Spinal cord (tissue), 10 donors: ENCODE data around the gene CSNK1A1L. TPM values are rescaled to one million over a fixed set of nuclear protein-coding genes. Genes with fewer than 3 reads are reported as not detected.
"Not testable (repeated sequence)": the region's sequence is repeated elsewhere in the genome, so short reads cannot be mapped to it uniquely, and the experiment has no call there.

Source experiments
- DNase-seq, 6 donors: peaks; one replicate each; pipeline versions ENCODE4 v3.0.0 to v3.0.0-alpha.2; 2013 to 2015; ENCODE audit warnings: low spot score in 6 of 6, low read depth in 4 of 6
- H3K27ac ChIP-seq: one replicate; pipeline ENCODE4 v1.5.1; 2013; ENCODE audit warnings: low read depth, low read length, control low read depth
- H3K27me3 ChIP-seq: one replicate; pipeline ENCODE4 v1.6.1; 2013; ENCODE audit warnings: low read length; ENCODE audit not compliant: control insufficient read depth, insufficient read depth
- H3K36me3 ChIP-seq: one replicate; pipeline ENCODE4 v1.6.1; 2013; ENCODE audit warnings: low read length; ENCODE audit not compliant: control insufficient read depth, insufficient read depth
- H3K4me1 ChIP-seq: one replicate; pipeline ENCODE4 v1.6.1; 2013; ENCODE audit warnings: low read length; ENCODE audit not compliant: control insufficient read depth, insufficient read depth
- H3K4me3 ChIP-seq: one replicate; pipeline ENCODE4 v1.5.1; 2013; ENCODE audit warnings: low read depth, low read length, control low read depth
- H3K9me3 ChIP-seq: one replicate; pipeline ENCODE4 v1.6.1; 2013; ENCODE audit warnings: low read length; ENCODE audit not compliant: control insufficient read depth, insufficient read depth
- WGBS: methylation state at CpG from one replicate; pipeline ENCODE4 v1.1.5; 2013; ENCODE audit warnings: missing lambda C conversion rate; ENCODE audit not compliant: insufficient coverage; 5-methylcytosine and 5-hydroxymethylcytosine counted together
- polyA plus RNA-seq, 2 donors: library from polyadenylated mRNA; unstranded; fragments of 120-200 nt; gene quantifications; one replicate each; pipeline ENCODE4 v1.2.1, GENCODE V29; 2013; ENCODE audit not compliant: insufficient read length in 2 of 2
- total RNA-seq, 2 donors: library from RNA; depleted of rRNA in 1 of 2; stranded (reverse); fragments of 120-200 nt in 1 of 2; fragments of >200 nt in 1 of 2; gene quantifications; one replicate each; pipeline versions ENCODE4 v1.2.3 to v1.2.4, GENCODE V29; 2013 to 2014
- donor health status: healthy.

CSNK1A1L gene
- total and polyA plus RNA-seq, 4 donors, result 0.06 to 0.22 TPM; not detected in 2

DNA sequence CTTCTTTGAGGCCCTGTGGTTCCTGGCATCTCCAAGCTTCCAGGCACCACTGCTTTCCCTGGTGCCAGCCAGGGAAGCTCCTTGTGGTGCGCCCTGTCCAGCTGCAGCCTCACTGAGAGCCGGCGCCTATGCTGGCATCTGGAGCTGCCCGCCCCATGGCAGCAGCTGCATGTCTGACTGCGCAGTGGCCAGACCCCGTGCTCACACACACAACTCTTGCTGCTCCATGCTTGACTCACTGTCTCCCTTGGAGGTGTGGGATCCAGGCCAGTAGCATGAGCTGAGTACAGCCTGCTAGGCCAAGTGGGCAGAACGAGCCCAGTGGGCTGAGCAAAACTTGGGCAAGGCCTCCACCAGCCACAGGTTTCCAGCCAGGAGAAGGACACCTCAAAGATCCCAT is 34.5 kb downstream of the CSNK1A1L start:
- H3K36me3 ChIP-seq, result no peaks in the 10 kb centered on the region
- H3K27me3 ChIP-seq, result no peaks in the 10 kb centered on the region
- WGBS, result 95% methylated on average over 6 of the region's 7 CpGs
- H3K27ac ChIP-seq, result no peak overlapping the region
- no peaks in the 10 kb centered on the region for H3K4me1 ChIP-seq
- DNase-seq, result no peak
- H3K9me3 ChIP-seq, result no peaks in the 10 kb centered on the region
- no peak overlapping the region for H3K4me3 ChIP-seq

DNA sequence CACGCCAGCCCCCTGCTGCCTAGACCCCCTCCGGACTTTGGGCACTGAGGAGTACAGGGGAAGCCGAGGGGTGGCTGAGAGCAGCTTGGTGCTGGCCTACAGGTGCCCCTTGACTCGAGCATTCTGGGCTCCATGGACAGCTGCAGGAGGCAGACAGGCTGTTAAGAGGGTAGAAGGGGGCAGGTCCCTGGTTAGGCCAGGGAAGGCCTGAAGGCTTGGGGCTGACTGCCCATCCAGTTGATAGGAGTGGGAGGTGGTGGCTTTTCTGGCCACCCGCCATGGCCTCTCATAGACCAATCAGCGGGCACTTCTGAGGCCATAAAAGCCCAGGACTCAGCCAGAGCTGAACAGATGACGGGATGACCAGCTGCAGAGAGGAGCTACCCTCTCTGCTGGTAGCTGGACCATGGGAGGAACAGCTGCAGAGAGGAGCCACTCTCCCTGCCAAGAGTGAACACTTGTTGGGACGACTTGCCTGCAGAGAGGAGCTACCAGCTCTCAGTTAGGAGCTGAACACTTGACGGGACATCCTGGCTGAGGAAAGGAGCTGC is 35.2 kb downstream of the CSNK1A1L start:
- Histone ChIP-seq H3K36me3 (no peaks in the 10 kb centered on the region), H3K27ac (no peak overlapping the region), H3K9me3 (no peaks in the 10 kb centered on the region), H3K27me3 (no peaks in the 10 kb centered on the region), H3K4me1 (no peaks in the 10 kb centered on the region), H3K4me3 (no peak overlapping the region)
- 93% methylated on average over 9 of the region's 9 CpGs for WGBS
- no peak for DNase-seq

DNA sequence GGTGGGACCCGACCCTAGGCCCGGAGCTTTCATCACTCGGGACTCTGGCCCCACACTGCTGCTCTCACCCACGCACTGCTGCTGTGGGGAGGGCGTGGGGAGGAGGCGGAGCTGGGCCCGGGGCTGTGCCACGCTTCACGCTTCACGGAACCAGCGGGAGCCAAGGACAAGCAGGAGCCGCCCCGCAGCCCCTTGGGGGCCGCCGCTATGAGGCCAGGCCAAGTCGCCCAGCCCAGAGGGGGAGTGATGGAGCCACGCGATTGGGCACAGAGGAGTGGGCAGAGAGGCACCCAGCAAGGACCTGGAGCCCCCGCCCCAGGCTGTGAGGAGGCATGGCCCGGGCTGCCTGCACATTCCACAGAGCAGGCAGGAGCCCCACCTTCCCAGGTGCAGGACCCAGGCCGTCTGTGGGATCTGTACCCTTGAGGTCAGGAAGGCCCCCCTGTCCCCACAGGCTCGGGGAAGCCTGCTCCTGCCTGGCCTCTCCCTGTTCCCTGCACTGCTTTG is 35.8 kb downstream of the CSNK1A1L start:
- DNase-seq, result no peak
- no peaks in the 10 kb centered on the region for H3K4me1 ChIP-seq
- no peaks in the 10 kb centered on the region for H3K9me3 ChIP-seq
- 91% methylated on average over 22 of the region's 22 CpGs for WGBS
- H3K4me3 ChIP-seq, result no peak overlapping the region
- H3K27ac ChIP-seq, result no peak overlapping the region
- no peaks in the 10 kb centered on the region for H3K27me3 ChIP-seq
- H3K36me3 ChIP-seq, result no peaks in the 10 kb centered on the region

DNA sequence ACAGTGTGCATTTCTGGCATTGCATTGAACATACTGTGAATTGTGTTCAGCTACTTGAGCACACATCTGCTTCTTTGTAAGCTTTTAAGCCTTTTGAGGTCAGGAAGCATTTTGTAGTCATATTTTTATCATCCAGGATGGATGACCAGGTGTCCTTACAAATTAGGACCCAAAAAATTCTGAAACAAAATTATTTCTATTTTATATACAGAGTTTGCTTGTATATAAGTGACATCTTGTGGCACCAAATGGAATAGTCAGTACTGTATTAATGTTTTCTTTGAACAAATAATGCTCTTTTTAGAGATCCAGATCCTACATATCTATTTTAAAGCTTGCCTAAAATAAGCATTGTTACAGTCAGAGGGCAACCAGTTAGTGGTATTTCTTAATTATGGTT is 36.5 kb downstream of the CSNK1A1L start:
- H3K9me3 ChIP-seq, result no peaks in the 10 kb centered on the region
- no peak overlapping the region for H3K27ac ChIP-seq
- peak in 1 of 6 donors; percentile 30 for DNase-seq
- H3K4me3 ChIP-seq, result no peak overlapping the region
- H3K4me1 ChIP-seq, result no peaks in the 10 kb centered on the region
- no peaks in the 10 kb centered on the region for H3K27me3 ChIP-seq
- H3K36me3 ChIP-seq, result no peaks in the 10 kb centered on the region

GRCh38 chr13:37067874-37068273 is 37.6 kb downstream of the CSNK1A1L start:
- Histone ChIP-seq H3K4me3 (no peak overlapping the region), H3K4me1 (no peaks in the 10 kb centered on the region), H3K9me3 (no peaks in the 10 kb centered on the region), H3K27ac (no peak overlapping the region), H3K27me3 (no peaks in the 10 kb centered on the region), H3K36me3 (no peaks in the 10 kb centered on the region)
- DNase-seq, result no peak
- WGBS, result no CpG with 5 or more reads among the region's 2 CpGs

GRCh38 chr13:37065890-37066526 is 39.5 kb downstream of the CSNK1A1L start:
- Histone ChIP-seq H3K27ac (no peak overlapping the region), H3K4me3 (no peak overlapping the region), H3K4me1 (no peaks in the 10 kb centered on the region), H3K36me3 (no peaks in the 10 kb centered on the region), H3K9me3 (no peaks in the 10 kb centered on the region), H3K27me3 (no peaks in the 10 kb centered on the region)
- DNase-seq, result no peak
- WGBS, result 90% methylated on average over 3 of the region's 6 CpGs

GRCh38 chr13:37059848-37060192 is 45.6 kb downstream of the CSNK1A1L start:
- no peak for DNase-seq
- H3K27me3 ChIP-seq, result no peaks in the 10 kb centered on the region
- peaks cover 12% of the 10 kb centered on the region for H3K4me1 ChIP-seq
- no peaks in the 10 kb centered on the region for H3K36me3 ChIP-seq
- H3K4me3 ChIP-seq, result peak overlapping the region; percentile 79
- peak overlapping the region; percentile 59 for H3K27ac ChIP-seq
- no CpG with 5 or more reads among the region's 10 CpGs for WGBS
- H3K9me3 ChIP-seq, result no peaks in the 10 kb centered on the region

GRCh38 chr13:37058910-37059847 is 46.3 kb downstream of the CSNK1A1L start, which contains the start of gene SUPT20H:
Gene SUPT20H, minus strand, starts transcription at chr13:37059688. Its CDS starts 8,198 bp downstream, at chr13:37051490.
- no peaks in the 10 kb centered on the region for H3K9me3 ChIP-seq
- peak within 1 kb of the TSS; percentile 79 for H3K4me3 ChIP-seq
- no peaks in the 10 kb centered on the region for H3K36me3 ChIP-seq
- H3K27me3 ChIP-seq, result no peaks in the 10 kb centered on the region
- H3K27ac ChIP-seq, result peak within 1 kb of the TSS; percentile 91
- under 1% methylated on average over 75 of the region's 75 CpGs for WGBS
- peaks cover 12% of the 10 kb centered on the region for H3K4me1 ChIP-seq
- peak; percentile 76 to 97 (median 88) for DNase-seq

DNA sequence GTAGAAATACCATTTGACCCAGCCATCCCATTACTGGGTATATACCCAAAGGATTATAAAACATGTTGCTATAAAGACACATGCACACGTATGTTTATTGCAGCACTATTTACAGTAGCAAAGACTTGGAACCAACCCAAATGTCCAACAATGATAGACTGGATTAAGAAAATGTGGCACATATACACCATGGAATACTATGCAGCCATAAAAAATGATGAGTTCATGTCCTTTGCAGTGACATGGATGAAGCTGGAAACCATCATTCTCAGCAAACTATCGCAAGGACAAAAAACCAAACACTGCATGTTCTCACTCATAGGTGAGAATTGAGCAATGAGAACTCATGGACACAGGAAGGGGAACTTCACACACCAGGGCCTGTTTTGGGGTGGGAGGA is 49.2 kb downstream of the CSNK1A1L start:
- peaks cover 12% of the 10 kb centered on the region for H3K4me1 ChIP-seq
- WGBS, result no CpG with 5 or more reads among the region's 2 CpGs
- not testable (repeated sequence) for DNase-seq, H3K27me3 ChIP-seq, H3K27ac ChIP-seq, H3K4me3 ChIP-seq, H3K9me3 ChIP-seq, H3K36me3 ChIP-seq
